K562 (cell line): ENCODE measurements around the gene GALNT5. TPM values are rescaled to one million over a fixed set of nuclear protein-coding genes. Genes with fewer than 3 reads are reported as not detected.

Experiments used
- ARID2 ChIP-seq: fragments of 450-650 bp; IDR thresholded peaks from 2 replicates; pipeline ENCODE4 v1.6.1; 2017; ENCODE audit warnings: antibody characterized with exemption, mild to moderate bottlenecking
- BACH1 ChIP-seq: fragments of 200-800 bp; sonication (Bioruptor generic); IDR thresholded peaks from 2 replicates; pipeline ENCODE4 v1.6.1; 2016; ENCODE audit warnings: missing genetic modification characterization, missing compliant biosample characterization
- CBX1 ChIP-seq: sonication (generic); IDR thresholded peaks from 2 replicates; pipeline ENCODE4 v1.6.1; 2016; ENCODE audit warnings: antibody characterized with exemption, low read depth, mild to moderate bottlenecking
- ETV5 ChIP-seq: sonication (generic); formaldehyde crosslinking; IDR thresholded peaks from 2 replicates; pipeline ENCODE4 v1.4.0; 2020; ENCODE audit warnings: low read depth, mild to moderate bottlenecking, missing genetic modification reagents
- FOSL1 ChIP-seq: fragments of 200-800 bp; sonication (Bioruptor generic); conservative IDR thresholded peaks from 2 replicates; pipeline ENCODE4 v1.6.1; 2016; ENCODE audit warnings: missing genetic modification characterization, missing compliant biosample characterization
- GTF2A2 ChIP-seq: IDR thresholded peaks from 2 replicates; pipeline ENCODE4 v1.6.1; 2016; ENCODE audit warnings: mild to moderate bottlenecking, missing genetic modification characterization, missing compliant biosample characterization
- HDAC8 ChIP-seq: fragments of 450-650 bp; IDR thresholded peaks from 2 replicates; pipeline ENCODE4 v1.6.1; 2016; ENCODE audit warnings: mild to moderate bottlenecking, missing genetic modification characterization, moderate library complexity, missing compliant biosample characterization
- KLF16 ChIP-seq: IDR thresholded peaks from 2 replicates; pipeline ENCODE4 v1.6.1; 2016; ENCODE audit warnings: antibody characterized with exemption
- MTA1 ChIP-seq: fragments of 450-650 bp; IDR thresholded peaks from 2 replicates; pipeline ENCODE4 v1.6.1; 2017; ENCODE audit warnings: borderline replicate concordance
- NFE2L1 ChIP-seq: fragments of 450-650 bp; IDR thresholded peaks from 2 replicates; pipeline ENCODE4 v1.6.1; 2016; ENCODE audit warnings: missing genetic modification characterization, low read depth, mild to moderate bottlenecking, missing compliant biosample characterization, moderate library complexity, borderline replicate concordance
- NFIX ChIP-seq: fragments of 250-450 bp; sonication (Bioruptor Pico); IDR thresholded peaks from 2 replicates; pipeline ENCODE4 v1.4.0; 2020; ENCODE audit warnings: low read depth, mild to moderate bottlenecking, moderate library complexity
- NR2C1 ChIP-seq, 2 experiments: fragments of 450-650 bp; IDR thresholded peaks; 2 replicates each; pipeline ENCODE4 v1.6.1; 2017; ENCODE audit warnings: mild to moderate bottlenecking in 2 of 2, antibody characterized with exemption in 1 of 2, inconsistent platforms in 1 of 2, missing compliant biosample characterization in 1 of 2, missing genetic modification characterization in 1 of 2
- NUFIP1 ChIP-seq: fragments of 450-650 bp; IDR thresholded peaks from 2 replicates; pipeline ENCODE4 v1.6.1; 2018; ENCODE audit not compliant: partially characterized antibody
- PCBP2 ChIP-seq: fragments of 200-400 bp; formaldehyde crosslinking; IDR thresholded peaks from 2 replicates; pipeline ENCODE4 v1.6.1; 2018; ENCODE audit warnings: low read length, low read depth, mild to moderate bottlenecking, moderate library complexity; ENCODE audit not compliant: poor library complexity, severe bottlenecking
- PTTG1 ChIP-seq: fragments of 450-650 bp; IDR thresholded peaks from 2 replicates; pipeline ENCODE4 v1.6.1; 2016; ENCODE audit warnings: low read depth, mild to moderate bottlenecking, missing genetic modification characterization, missing compliant biosample characterization
- RFX7 ChIP-seq: fragments of 250-450 bp; sonication (Bioruptor Pico); IDR thresholded peaks from 2 replicates; pipeline ENCODE4 v1.5.1; 2021; ENCODE audit warnings: mild to moderate bottlenecking
- SMAD1 ChIP-seq: fragments of 150-350 bp; IDR thresholded peaks from 2 replicates; pipeline ENCODE4 v1.6.1; 2014; ENCODE audit warnings: low read length, low read depth; ENCODE audit not compliant: partially characterized antibody
- SMARCE1 ChIP-seq: fragments of 450-650 bp; IDR thresholded peaks from 2 replicates; pipeline ENCODE4 v1.7.1; 2016; ENCODE audit warnings: mild to moderate bottlenecking
- TGIF2 ChIP-seq: sonication (generic); formaldehyde crosslinking; IDR thresholded peaks from 2 replicates; pipeline ENCODE4 v1.8.1; 2022; ENCODE audit warnings: mild to moderate bottlenecking, missing genetic modification reagents, moderate library complexity
- XRCC3 ChIP-seq: fragments of 450-650 bp; IDR thresholded peaks from 2 replicates; pipeline ENCODE4 v1.6.1; 2017; ENCODE audit warnings: mild to moderate bottlenecking, moderate library complexity
- ZBTB1 ChIP-seq: sonication (generic); formaldehyde crosslinking; IDR thresholded peaks from 2 replicates; pipeline ENCODE4 v1.8.1; 2023; ENCODE audit warnings: missing genetic modification reagents, low read depth, mild to moderate bottlenecking, borderline replicate concordance
- ZNF143 ChIP-seq: sonication (generic); formaldehyde crosslinking; IDR thresholded peaks from 2 replicates; pipeline ENCODE4 v1.9.0; 2022; ENCODE audit warnings: mild to moderate bottlenecking, missing genetic modification reagents
- ZNF165 ChIP-seq: fragments of 250-450 bp; sonication (Bioruptor Pico); IDR thresholded peaks from 2 replicates; pipeline ENCODE4 v1.4.0; 2020; ENCODE audit warnings: borderline replicate concordance
- ZNF23 ChIP-seq: fragments of 250-450 bp; sonication (Bioruptor Pico); IDR thresholded peaks from 2 replicates; pipeline ENCODE4 v1.4.0; 2020; ENCODE audit warnings: mild to moderate bottlenecking
- ZNF717 ChIP-seq: fragments of 250-450 bp; sonication (Bioruptor Pico); IDR thresholded peaks from 2 replicates; pipeline ENCODE4 v1.5.0; 2021
- polyA plus RNA-seq, 8 experiments: library from polyadenylated mRNA; depleted of rRNA in 4 of 8; stranded (reverse) in 5 of 8; unstranded in 3 of 8; fragments of >200 nt; fragmentation: Nextera tagmentation in 2 of 8; fragmentation: Illumina TruSeq in 1 of 8; extraction: Ambion mirVana in 2 of 8; extraction: Trizol in 1 of 8; gene quantifications; 2 replicates each; pipeline versions ENCODE4 v1.2.1 to v1.2.3, GENCODE V29; 2011 to 2014; ENCODE audit warnings: inconsistent platforms in 1 of 8, missing spikeins in 1 of 8
- total RNA-seq, 7 experiments: library from RNA; depleted of rRNA in 6 of 7; stranded (reverse); fragments of >200 nt in 6 of 7; fragmentation: Illumina TruSeq in 2 of 7; extraction: Trizol in 2 of 7; gene quantifications; 2 replicates each; pipeline versions ENCODE4 v1.2.1 to v1.2.3, GENCODE V29; 2011 to 2021; ENCODE audit warnings: low replicate concordance in 1 of 7
- TF ChIP-seq, protein P1 (sequence below): sonication (generic); formaldehyde crosslinking; IDR thresholded peaks from 2 replicates; pipeline ENCODE4 v1.8.1; 2022; ENCODE audit warnings: missing genetic modification reagents
- TF ChIP-seq, protein P2 (sequence below): fragments of 250-450 bp; sonication (Bioruptor Pico); IDR thresholded peaks from 2 replicates; pipeline ENCODE4 v1.8.0; 2022; ENCODE audit warnings: inconsistent platforms, mild to moderate bottlenecking, moderate library complexity, borderline replicate concordance
- TF ChIP-seq, protein P3 (sequence below): fragments of 450-650 bp; IDR thresholded peaks from 2 replicates; pipeline ENCODE4 v1.6.1; 2016

Gene GALNT5
- total and polyA plus RNA-seq, 9 of the 15 experiments (the other 6 are each of a cell fraction or from before 2014, with no cell fraction given): 21.6 to 73.0 (median 54.7) TPM

DNA sequence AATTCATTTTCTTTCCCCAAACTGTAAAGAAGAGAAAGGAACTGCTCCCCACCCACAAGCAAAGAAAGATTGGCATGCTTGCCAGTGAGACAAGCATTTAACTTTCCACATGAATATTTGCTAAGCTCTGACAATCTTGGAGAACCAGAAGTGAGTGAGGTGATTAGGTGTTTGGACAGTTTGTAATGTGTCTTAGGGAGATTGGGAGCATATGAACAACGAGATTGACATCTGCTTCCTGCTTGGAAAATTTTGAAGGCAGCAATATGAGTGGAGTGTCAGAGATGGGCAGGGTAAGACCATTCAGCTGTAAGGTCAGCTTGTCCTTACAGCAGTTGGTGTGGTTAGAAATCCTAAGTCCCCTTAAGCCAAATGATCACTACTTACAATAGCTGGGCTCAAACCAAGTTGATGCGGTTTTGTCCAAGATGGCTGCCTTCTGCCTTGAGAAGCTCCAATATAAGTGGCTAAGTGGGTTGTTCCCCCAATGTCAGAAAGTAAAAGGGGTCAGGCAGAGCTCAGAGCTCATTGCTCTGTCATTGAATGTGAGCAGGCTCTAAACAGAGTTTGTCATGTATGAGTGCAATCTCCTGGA lies 36.0 kb upstream of the GALNT5 start (continued):
- peak; percentile 59; the same call in 1 of the 2 replicates for TF ChIP-seq FOSL1 (tag)
- no peak for TF ChIP-seq RFX7
- TF ChIP-seq PCBP2: no peak
- TF ChIP-seq, protein P1, sequence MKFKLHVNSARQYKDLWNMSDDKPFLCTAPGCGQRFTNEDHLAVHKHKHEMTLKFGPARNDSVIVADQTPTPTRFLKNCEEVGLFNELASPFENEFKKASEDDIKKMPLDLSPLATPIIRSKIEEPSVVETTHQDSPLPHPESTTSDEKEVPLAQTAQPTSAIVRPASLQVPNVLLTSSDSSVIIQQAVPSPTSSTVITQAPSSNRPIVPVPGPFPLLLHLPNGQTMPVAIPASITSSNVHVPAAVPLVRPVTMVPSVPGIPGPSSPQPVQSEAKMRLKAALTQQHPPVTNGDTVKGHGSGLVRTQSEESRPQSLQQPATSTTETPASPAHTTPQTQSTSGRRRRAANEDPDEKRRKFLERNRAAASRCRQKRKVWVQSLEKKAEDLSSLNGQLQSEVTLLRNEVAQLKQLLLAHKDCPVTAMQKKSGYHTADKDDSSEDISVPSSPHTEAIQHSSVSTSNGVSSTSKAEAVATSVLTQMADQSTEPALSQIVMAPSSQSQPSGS (CRISPR knock-in tag): no peak
- TF ChIP-seq NUFIP1: no peak
- no peak for TF ChIP-seq XRCC3
- TF ChIP-seq ZBTB1 (CRISPR knock-in tag): 0 out of 2 replicates have a peak, but pooled peaks have one; percentile 31
- no peak; the same call in 1 of the 2 replicates for TF ChIP-seq HDAC8 (tag)
- TF ChIP-seq ZNF717: no peak
- no peak for TF ChIP-seq NFIX (CRISPR knock-in tag)
- TF ChIP-seq CBX1: no peak
- no peak for TF ChIP-seq TGIF2 (CRISPR knock-in tag)
- TF ChIP-seq ETV5 (CRISPR knock-in tag): peak; percentile 92
- TF ChIP-seq, protein P2, sequence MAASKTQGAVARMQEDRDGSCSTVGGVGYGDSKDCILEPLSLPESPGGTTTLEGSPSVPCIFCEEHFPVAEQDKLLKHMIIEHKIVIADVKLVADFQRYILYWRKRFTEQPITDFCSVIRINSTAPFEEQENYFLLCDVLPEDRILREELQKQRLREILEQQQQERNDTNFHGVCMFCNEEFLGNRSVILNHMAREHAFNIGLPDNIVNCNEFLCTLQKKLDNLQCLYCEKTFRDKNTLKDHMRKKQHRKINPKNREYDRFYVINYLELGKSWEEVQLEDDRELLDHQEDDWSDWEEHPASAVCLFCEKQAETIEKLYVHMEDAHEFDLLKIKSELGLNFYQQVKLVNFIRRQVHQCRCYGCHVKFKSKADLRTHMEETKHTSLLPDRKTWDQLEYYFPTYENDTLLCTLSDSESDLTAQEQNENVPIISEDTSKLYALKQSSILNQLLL: no peak
- peak; percentile 75 for TF ChIP-seq SMAD1
- TF ChIP-seq NFE2L1 (tag): peak; percentile 23; the same call in 1 of the 2 replicates
- peak; percentile 94 for TF ChIP-seq SMARCE1
- no peak for TF ChIP-seq ZNF23
- peak; percentile 11; the same call in 1 of the 2 replicates for TF ChIP-seq NR2C1 (IDR thresholded peaks at IDR 0.05)
- peak; percentile 78 for TF ChIP-seq NR2C1 (tag; IDR thresholded peaks at IDR 0.05)
- TF ChIP-seq ARID2: peak; percentile 26; the same call in 1 of the 2 replicates
- TF ChIP-seq ZNF143 (CRISPR knock-in tag): no peak
- peak; percentile 96 for TF ChIP-seq KLF16
- peak; percentile 82; the same call in 1 of the 2 replicates for TF ChIP-seq GTF2A2 (tag)
- peak; percentile 65; the same call in 1 of the 2 replicates for TF ChIP-seq BACH1
- TF ChIP-seq MTA1: peak; percentile 84; the same call in 1 of the 2 replicates
- TF ChIP-seq, protein P3, sequence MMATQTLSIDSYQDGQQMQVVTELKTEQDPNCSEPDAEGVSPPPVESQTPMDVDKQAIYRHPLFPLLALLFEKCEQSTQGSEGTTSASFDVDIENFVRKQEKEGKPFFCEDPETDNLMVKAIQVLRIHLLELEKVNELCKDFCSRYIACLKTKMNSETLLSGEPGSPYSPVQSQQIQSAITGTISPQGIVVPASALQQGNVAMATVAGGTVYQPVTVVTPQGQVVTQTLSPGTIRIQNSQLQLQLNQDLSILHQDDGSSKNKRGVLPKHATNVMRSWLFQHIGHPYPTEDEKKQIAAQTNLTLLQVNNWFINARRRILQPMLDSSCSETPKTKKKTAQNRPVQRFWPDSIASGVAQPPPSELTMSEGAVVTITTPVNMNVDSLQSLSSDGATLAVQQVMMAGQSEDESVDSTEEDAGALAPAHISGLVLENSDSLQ: peak; percentile 94
- no peak for TF ChIP-seq ZNF165 (CRISPR knock-in tag)
- peak; percentile 60 for TF ChIP-seq PTTG1
